ENCODE data around the gene FUOM.
"Not testable (repeated sequence)": the region's sequence is repeated elsewhere in the genome, so short reads cannot be mapped to it uniquely, and the experiment has no call there.

The FUOM gene

GRCh38 chr10:133329491-133330202 is 28.2 kb downstream of the FUOM start:
- peak; percentile 73 for DNase-seq (ENCODE audit: low read depth)

- DNase-seq (ENCODE audit: low read depth) = no peak
Observed at GRCh38 chr10:133328358-133329343, 29.2 kb downstream of the FUOM start.

GRCh38 chr10:133327651-133328357 is 30.0 kb downstream of the FUOM start:
- DNase-seq (ENCODE audit: low read depth) = peak; percentile 24

- DNase-seq (ENCODE audit: low read depth) = peak; percentile 63
Observed at GRCh38 chr10:133326745-133327650, 30.8 kb downstream of the FUOM start.

GRCh38 chr10:133326223-133326551 is 31.6 kb downstream of the FUOM start:
- DNase-seq (ENCODE audit: low read depth) = no peak

GRCh38 chr10:133325440-133326222 is 32.2 kb downstream of the FUOM start:
- DNase-seq (ENCODE audit: low read depth) = no peak

- no peak for DNase-seq (ENCODE audit: low read depth)
Observed at GRCh38 chr10:133324857-133325260, 33.0 kb downstream of the FUOM start.

GRCh38 chr10:133324198-133324792 is 33.5 kb downstream of the FUOM start:
- DNase-seq (ENCODE audit: low read depth) = peak; percentile 58

- DNase-seq (ENCODE audit: low read depth) = not testable (repeated sequence)
Observed at GRCh38 chr10:133322064-133322709, 35.6 kb downstream of the FUOM start.

GRCh38 chr10:133320852-133321422 is 36.9 kb downstream of the FUOM start:
- not testable (repeated sequence) for DNase-seq (ENCODE audit: low read depth)

GRCh38 chr10:133318494-133319127 is 39.2 kb downstream of the FUOM start:
- peak; percentile 44 for DNase-seq (ENCODE audit: low read depth)

- no peak for DNase-seq (ENCODE audit: low read depth)
Observed at GRCh38 chr10:133316732-133317131, 41.1 kb downstream of the FUOM start.

- DNase-seq (ENCODE audit: low read depth) = no peak
Observed at GRCh38 chr10:133316266-133316665, 41.6 kb downstream of the FUOM start.

GRCh38 chr10:133315847-133316246 is 42.0 kb downstream of the FUOM start:
- no peak for DNase-seq (ENCODE audit: low read depth)

GRCh38 chr10:133314911-133315310 is 42.9 kb downstream of the FUOM start:
- no peak for DNase-seq (ENCODE audit: low read depth)

GRCh38 chr10:133313192-133313591 is 44.6 kb downstream of the FUOM start:
- no peak for DNase-seq (ENCODE audit: low read depth)

GRCh38 chr10:133312769-133313145 is 45.1 kb downstream of the FUOM start:
- DNase-seq (ENCODE audit: low read depth) = no peak

GRCh38 chr10:133312016-133312768 is 45.6 kb downstream of the FUOM start:
- DNase-seq (ENCODE audit: low read depth) = no peak

Data from amniotic epithelial cell (primary cell).